ENCODE measurements around the gene ATP5ME. TPM values are rescaled to one million over a fixed set of nuclear protein-coding genes. Genes with fewer than 3 reads are reported as not detected.

Gene ATP5ME
- total and polyA plus RNA-seq, 2 of the 13 experiments (the other 11 are each of a cell fraction or from before 2014, with no cell fraction given) = 305 to 753 TPM

GRCh38 chr4:710116-710515 is 36.0 kb upstream of the ATP5ME start:
- WGBS (ENCODE audit: low lambda C conversion rate) = 81% methylated on average over 5 of the region's 9 CpGs
- Histone ChIP-seq H3K9me3 (ENCODE audit: low read length) (no peaks in the 10 kb centered on the region), H2AFZ (ENCODE audit: low read length) (no peak overlapping the region), H3K79me2 (ENCODE audit: insufficient read depth, low read length) (peaks cover 74% of the 10 kb centered on the region), H3K27me3 (ENCODE audit: control insufficient read depth in 1 of 2, insufficient read depth in 2 of 2, low read length in 2 of 2) (no peaks in the 10 kb centered on the region; a peak in 1 of 5 replicates), H3K4me3 (replicated peaks in 1 of 3; ENCODE audit: insufficient read depth in 1 of 3, low read depth in 2 of 3, low read length in 3 of 3) (no peak overlapping the region), H3K27ac (ENCODE audit: extremely low read length, insufficient read depth, low read length) (peak overlapping the region; percentile 33), H3K4me1 (ENCODE audit: insufficient read depth, low read length) (peaks cover 41% of the 10 kb centered on the region), H3K9ac (ENCODE audit: insufficient read depth, low read depth, low read length) (no peak overlapping the region), H3K36me3 (replicated peaks in 1 of 2; ENCODE audit: control insufficient read depth in 1 of 2, insufficient read depth in 2 of 2, low read length in 2 of 2) (peaks cover 2 to 9% of the 10 kb centered on the region in 2 experiments; a peak in 3 of 5 replicates), H4K20me1 (ENCODE audit: insufficient read depth, low read length) (peaks cover 42% of the 10 kb centered on the region), H3K4me2 (ENCODE audit: low read depth, low read length) (0 out of 2 replicates have a peak overlapping the region, but pooled peaks have one; percentile 31)
- ATAC-seq (no peak), FAIRE-seq (no peak), DNase-seq (ENCODE audit: low spot score) (no peak)
- intact Hi-C loops (cut with micrococcal nuclease; ENCODE audit: unreplicated experiment) = no loop called here
- ChIA-PET CTCF (ENCODE audit: low intra/inter-chr PET ratio, low total read pairs) (no interaction called here), POLR2A (interaction anchor here (1.6 kb wide), 1 partner anchor 14 kb away, joined by 3 read pairs; no protein-coding TSS in a partner anchor)
- TF ChIP-seq CSRNP1 (CRISPR knock-in tag; IDR thresholded peaks at IDR 0.05) (no peak), TMF1 (CRISPR knock-in tag; IDR thresholded peaks at IDR 0.05; ENCODE audit: low read depth) (no peak), ZNF143 (CRISPR knock-in tag; IDR thresholded peaks at IDR 0.05) (no peak), SIX4 (CRISPR knock-in tag; IDR thresholded peaks at IDR 0.05) (no peak), ZNF20 (CRISPR knock-in tag; IDR thresholded peaks at IDR 0.05) (no peak), RELA (CRISPR knock-in tag; IDR thresholded peaks at IDR 0.05) (no peak), ZNF503 (CRISPR knock-in tag; IDR thresholded peaks at IDR 0.05) (no peak), SOX6 (IDR thresholded peaks at IDR 0.05) (no peak), SOX6 (CRISPR knock-in tag; IDR thresholded peaks at IDR 0.05) (no peak), ZNF749 (CRISPR knock-in tag; IDR thresholded peaks at IDR 0.05; ENCODE audit: borderline replicate concordance) (no peak)
- TF ChIP-seq, protein P1, sequence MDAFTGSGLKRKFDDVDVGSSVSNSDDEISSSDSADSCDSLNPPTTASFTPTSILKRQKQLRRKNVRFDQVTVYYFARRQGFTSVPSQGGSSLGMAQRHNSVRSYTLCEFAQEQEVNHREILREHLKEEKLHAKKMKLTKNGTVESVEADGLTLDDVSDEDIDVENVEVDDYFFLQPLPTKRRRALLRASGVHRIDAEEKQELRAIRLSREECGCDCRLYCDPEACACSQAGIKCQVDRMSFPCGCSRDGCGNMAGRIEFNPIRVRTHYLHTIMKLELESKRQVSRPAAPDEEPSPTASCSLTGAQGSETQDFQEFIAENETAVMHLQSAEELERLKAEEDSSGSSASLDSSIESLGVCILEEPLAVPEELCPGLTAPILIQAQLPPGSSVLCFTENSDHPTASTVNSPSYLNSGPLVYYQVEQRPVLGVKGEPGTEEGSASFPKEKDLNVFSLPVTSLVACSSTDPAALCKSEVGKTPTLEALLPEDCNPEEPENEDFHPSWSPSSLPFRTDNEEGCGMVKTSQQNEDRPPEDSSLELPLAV (CRISPR knock-in tag; conservative IDR thresholded peaks at IDR 0.05; ENCODE audit: low read depth) = no peak
- TF ChIP-seq, protein P2, sequence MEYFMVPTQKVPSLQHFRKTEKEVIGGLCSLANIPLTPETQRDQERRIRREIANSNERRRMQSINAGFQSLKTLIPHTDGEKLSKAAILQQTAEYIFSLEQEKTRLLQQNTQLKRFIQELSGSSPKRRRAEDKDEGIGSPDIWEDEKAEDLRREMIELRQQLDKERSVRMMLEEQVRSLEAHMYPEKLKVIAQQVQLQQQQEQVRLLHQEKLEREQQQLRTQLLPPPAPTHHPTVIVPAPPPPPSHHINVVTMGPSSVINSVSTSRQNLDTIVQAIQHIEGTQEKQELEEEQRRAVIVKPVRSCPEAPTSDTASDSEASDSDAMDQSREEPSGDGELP (IDR thresholded peaks at IDR 0.05; ENCODE audit: borderline replicate concordance, low read depth) = no peak
- TF ChIP-seq, protein P3, sequence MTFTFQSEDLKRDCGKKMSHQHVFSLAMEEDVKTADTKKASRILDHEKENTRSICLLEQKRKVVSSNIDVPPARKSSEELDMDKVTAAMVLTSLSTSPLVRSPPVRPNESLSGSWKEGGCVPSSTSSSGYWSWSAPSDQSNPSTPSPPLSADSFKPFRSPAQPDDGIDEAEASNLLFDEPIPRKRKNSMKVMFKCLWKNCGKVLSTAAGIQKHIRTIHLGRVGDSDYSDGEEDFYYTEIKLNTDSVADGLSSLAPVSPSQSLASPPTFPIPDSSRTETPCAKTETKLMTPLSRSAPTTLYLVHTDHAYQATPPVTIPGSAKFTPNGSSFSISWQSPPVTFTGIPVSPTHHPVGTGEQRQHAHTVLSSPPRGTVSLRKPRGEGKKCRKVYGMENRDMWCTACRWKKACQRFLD (CRISPR knock-in tag; IDR thresholded peaks at IDR 0.05; ENCODE audit: borderline replicate concordance) = no peak
- in situ Hi-C loops (cut with HindIII; ENCODE audit: extremely low pct_ligation_motif_present, low pct_unique_long_range_greater_than_20kb) = no loop called here
- BruUV-seq (replicated peaks) = no TSS peak

Data from HepG2 (cell line).